ENCODE results near the gene CHCHD6.
A peak's percentile ranks its signal among the peaks of the same experiment; 100 is the strongest.

Gene CHCHD6

DNA sequence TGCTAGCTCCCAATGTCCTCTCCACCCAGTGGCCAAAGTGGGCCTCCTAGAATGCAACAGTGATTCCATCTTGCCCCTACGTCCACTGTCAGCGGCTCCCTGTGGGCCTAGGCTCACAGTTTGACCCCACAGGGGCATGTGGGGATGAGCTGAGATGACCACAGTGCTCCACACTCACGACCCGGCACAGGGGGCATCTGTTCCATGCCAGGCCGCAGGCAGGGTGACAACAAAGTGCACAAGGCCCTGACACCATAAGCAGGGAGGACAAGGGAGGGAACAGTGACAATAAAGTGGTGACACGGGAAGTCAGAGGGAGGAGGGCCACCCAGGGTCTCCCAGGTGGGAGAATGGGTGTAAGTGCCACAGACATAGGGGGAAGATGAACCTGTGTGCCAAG, 273.8 kb downstream of the CHCHD6 start:
- DNase-seq (ENCODE audit: low read depth, low spot score): no peak

DNA sequence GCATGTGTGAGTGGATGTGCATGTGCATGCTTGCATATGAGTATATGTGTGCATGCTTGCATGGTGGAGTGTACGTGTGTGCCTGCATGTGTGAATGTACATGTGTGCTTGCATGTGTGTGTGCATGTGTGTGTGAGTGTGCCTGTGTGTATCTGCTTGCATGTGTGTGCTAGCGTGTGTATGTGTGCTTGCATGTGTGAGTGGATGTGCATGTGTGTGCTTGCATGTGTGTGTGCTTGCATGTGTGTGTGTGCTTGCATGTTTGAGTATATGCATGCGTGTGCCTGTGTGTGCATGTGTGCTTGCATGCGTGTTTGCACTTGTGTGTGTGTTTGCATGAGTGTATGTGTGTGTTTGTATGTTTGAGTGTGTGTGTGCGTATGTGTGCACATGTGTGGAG, 274.3 kb downstream of the CHCHD6 start:
- DNase-seq (ENCODE audit: low read depth, low spot score): no peak

GRCh38 chr3:126979046-126979628, 275.1 kb downstream of the CHCHD6 start:
- DNase-seq (ENCODE audit: low read depth, low spot score): no peak

- DNase-seq (ENCODE audit: low read depth, low spot score): no peak
Observed at GRCh38 chr3:126980266-126980811, 276.3 kb downstream of the CHCHD6 start.

DNA sequence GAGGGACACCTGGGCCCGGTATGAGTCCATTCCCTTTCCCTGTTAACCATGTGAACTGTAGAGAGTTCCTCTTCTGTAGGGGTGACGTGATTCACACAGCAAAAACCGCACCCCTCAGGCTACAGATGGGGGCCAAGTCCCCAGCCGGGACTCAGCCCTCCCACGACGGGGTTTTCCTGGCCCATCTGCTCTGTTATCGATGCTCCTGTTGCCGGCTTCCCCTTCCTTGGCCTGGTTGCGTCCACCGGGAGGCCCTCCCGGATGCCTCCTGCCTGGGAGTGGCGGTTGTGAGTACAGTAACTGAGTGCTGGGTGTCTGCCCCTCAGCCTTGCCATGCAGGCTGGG, 278.1 kb downstream of the CHCHD6 start:
- DNase-seq (ENCODE audit: low read depth, low spot score): no peak

- peak; percentile 68 for DNase-seq (ENCODE audit: low read depth, low spot score)
Observed at GRCh38 chr3:126982471-126983175, 278.6 kb downstream of the CHCHD6 start, which contains the start of gene PLXNA1. Gene PLXNA1, plus strand, starts transcription at chr3:126983115. Its CDS starts 5,479 bp downstream, at chr3:126988594.

- DNase-seq (ENCODE audit: low read depth, low spot score): no peak
Observed at GRCh38 chr3:126983276-126983652, 279.2 kb downstream of the CHCHD6 start.

- DNase-seq (ENCODE audit: low read depth, low spot score): no peak
Observed at GRCh38 chr3:126983653-126984390, 279.8 kb downstream of the CHCHD6 start.

GRCh38 chr3:126984391-126985131, 280.5 kb downstream of the CHCHD6 start:
- DNase-seq (ENCODE audit: low read depth, low spot score): no peak

DNA sequence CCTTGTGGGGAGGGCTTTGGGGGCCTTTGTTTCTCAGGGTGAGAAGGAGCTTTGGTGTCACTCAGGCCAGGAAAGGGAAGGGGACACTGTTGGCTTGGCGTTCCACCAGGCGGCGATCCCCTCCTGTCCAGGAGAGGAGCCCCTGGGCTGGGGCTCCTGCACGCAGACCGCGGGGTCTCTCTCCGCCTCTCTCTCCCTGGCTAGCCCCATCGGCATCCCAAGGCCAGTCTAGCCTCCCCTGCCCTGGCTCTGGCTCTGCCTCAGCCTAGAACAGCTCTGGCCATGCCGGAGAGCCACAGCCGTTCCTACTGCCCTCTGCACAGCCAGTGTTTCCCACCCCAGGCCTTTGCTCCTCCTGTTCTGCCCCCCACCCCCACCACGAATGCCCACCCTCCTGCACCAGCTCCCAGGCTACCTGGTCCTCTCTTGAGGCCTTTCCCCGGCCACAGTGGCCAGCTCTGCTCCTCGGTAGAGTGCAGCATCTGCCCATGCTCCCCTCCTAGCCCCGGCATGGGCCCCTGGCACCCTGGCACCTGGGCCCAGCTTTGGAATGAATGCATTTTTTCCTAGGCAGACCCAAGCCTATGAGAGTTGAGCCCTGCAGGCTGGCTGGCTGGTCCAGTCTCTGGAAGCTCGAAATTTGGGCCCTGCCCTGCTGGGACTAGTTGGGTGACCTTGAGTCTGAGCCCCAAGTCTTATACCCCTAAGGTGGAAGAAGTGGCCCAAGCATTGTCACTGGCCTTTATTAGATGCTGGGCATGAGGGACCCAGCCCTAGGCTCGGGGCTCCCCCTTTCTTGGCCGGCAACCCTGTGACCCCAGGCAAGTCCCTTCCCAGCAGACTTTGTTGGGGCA, 281.3 kb downstream of the CHCHD6 start:
- no peak for DNase-seq (ENCODE audit: low read depth, low spot score)

DNA sequence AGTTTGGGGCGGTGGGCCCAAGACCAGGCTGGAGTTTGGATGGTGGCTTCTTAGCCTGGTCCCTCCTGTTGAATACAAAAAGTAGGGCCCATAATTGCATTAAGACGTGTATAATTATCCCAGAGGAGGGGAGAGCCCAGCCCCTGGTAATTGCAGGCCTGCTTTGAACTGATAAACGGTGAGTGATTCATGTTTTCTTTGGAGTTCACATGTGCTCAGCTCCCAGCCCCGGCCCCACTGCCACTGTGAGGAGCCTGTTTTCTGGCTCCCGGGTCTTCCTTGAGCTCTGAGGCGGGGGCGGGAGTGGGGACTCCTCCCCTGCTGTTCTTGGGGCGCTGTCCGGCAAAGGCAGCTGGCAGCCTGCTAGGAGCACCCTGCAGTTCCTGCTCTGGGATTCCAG, 282.0 kb downstream of the CHCHD6 start:
- no peak for DNase-seq (ENCODE audit: low read depth, low spot score)

- no peak for DNase-seq (ENCODE audit: low read depth, low spot score)
Observed at GRCh38 chr3:126987129-126987528, 283.1 kb downstream of the CHCHD6 start.

DNA sequence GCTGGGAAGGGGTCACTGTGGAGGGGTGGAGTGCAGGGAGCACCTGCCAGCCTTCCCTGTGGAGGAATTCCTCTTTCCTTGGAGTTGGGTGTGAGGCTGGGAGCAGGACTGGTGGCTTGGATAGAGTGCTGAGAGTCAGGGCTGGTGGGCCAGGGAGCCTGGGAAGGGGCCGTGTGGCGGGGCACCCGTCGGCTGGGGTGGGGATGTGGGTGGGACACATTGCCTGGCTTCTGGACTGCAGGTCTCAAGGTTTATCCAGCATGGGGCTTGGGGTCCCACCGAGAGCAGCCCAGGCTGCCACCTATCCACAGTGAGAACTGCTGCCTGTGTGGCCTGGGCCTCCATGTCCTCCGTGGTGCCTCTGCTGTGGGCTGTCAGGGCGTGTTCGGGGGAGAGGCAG, 283.6 kb downstream of the CHCHD6 start:
- no peak for DNase-seq (ENCODE audit: low read depth, low spot score)

DNA sequence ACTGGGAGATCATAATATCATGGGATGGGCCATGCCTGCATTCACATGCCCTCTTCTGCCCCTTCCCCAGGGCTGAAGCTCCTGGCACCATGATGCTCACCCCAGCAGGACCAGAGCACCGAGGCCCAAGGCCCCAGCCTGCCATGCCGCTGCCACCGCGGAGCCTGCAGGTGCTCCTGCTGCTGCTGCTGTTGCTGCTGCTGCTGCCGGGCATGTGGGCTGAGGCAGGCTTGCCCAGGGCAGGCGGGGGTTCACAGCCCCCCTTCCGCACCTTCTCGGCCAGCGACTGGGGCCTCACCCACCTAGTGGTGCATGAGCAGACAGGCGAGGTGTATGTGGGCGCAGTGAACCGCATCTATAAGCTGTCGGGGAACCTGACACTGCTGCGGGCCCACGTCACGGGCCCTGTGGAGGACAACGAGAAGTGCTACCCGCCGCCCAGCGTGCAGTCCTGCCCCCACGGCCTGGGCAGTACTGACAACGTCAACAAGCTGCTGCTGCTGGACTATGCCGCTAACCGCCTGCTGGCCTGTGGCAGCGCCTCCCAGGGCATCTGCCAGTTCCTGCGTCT, 284.5 kb downstream of the CHCHD6 start:
- DNase-seq (ENCODE audit: low read depth, low spot score): no peak

- no peak for DNase-seq (ENCODE audit: low read depth, low spot score)
Observed at GRCh38 chr3:126989316-126990023, 285.4 kb downstream of the CHCHD6 start.

DNA sequence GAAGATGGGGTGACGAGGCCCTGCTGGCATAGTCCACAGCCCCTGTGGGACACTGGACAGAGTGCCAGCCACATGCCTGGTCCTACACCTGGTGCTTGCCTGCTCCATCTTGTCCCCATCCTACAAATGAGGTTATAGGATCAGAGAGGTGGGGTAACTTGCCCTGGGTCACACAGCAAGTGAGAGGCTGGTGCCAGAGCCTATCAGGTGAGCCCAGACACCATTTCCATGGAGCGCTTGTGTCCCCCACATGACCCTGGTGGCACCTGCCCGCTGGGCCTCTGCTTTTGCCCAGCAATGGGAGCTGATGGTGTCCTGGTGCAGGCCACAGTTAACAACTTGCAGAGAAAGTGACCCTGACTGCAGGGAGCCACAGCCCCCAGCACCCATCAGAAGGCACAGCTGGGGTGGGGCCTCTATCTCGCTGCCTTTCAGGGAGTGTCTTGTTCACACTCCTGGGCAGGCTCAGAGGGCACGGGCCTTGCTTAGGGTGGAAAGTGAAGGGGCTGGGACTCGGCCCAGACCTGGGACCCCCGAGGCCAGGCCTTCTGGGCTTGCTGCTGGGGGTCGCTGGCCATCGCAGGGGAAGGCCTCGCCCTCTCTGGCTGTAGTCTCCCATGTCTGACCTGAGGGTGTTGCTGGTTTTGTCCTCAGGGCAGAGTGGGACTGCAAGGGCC, 286.1 kb downstream of the CHCHD6 start:
- no peak for DNase-seq (ENCODE audit: low read depth, low spot score)

DNA sequence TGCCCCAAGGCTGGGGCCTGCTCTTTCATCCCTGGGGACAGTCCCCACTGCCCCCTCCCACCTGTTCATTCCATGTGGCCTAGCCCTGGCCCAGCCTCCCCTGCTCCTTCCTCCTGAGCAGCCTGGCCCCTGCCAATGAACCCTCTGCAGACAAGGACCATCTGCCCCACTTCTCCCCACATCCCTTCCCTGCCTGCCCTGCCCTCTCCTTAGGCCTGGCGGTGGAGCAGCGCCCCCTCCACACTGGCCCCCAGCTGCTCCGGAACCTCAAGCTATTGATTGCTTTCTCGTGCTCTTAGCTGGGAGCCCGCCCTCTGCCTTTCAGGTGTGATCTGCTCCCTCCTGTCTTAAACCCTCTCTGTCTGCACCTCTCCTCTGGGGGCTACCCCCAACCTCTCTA, 286.9 kb downstream of the CHCHD6 start:
- DNase-seq (ENCODE audit: low read depth, low spot score): no peak

- DNase-seq (ENCODE audit: low read depth, low spot score): no peak
Observed at GRCh38 chr3:126991366-126992200, 287.5 kb downstream of the CHCHD6 start.

- DNase-seq (ENCODE audit: low read depth, low spot score): no peak
Observed at GRCh38 chr3:126992216-126992615, 288.2 kb downstream of the CHCHD6 start.
